ENCODE results near the gene ATOX1. TPM values are rescaled to one million over a fixed set of nuclear protein-coding genes. Genes with fewer than 3 reads are reported as not detected.
A peak's percentile ranks its signal among the peaks of the same experiment; 100 is the strongest.

ATOX1 gene
- total RNA-seq, 4 donors from 2014 or later: 56.0 to 109 (median 74.5) TPM

DNA sequence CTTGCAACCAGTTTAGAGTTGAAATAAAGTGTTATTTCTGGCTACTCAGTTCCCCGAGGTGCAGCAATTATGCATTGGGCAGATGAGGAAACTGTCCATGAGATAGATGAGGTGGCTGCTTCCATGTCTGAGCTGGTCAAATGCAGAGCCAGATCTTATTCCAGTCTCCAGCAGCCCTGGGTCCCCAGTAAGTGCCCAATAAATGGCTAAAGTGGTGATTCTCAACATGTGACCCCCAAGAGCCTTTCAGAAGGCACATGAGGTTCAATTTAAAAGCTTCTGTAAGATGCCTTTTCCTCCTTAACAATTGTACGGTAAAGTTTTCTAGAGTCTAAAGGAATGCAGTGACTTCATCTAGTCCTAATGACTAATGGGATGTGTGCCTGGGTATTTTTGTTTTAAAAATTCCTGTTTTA, 17.5 kb downstream of the ATOX1 start:
- intact Hi-C loops (cut with DNase I): loop anchor here (5.0 to 10.0 kb wide), 2 partner anchors 79 to 296 kb away; partner anchors contain the start of gene SLC36A1
- WGBS, 2 donors: 35 to 46% methylated on average over 2 of the region's 2 CpGs
- Histone ChIP-seq H3K9me3 (no peaks in the 10 kb centered on the region), H3K27me3 (no peaks in the 10 kb centered on the region), H3K36me3 (peaks cover 0 to 36% (median 0%) of the 10 kb centered on the region in 3 donors), H3K27ac (peak overlapping the region in 3 of 4 donors; percentile 59 to 80 (median 78)), H3K4me1 (peaks cover 16 to 53% (median 33%) of the 10 kb centered on the region in 3 donors), H3K4me3 (peak overlapping the region in 1 of 4 donors; percentile 10)
- no peak for TF ChIP-seq POLR2A (IDR thresholded peaks at IDR 0.05)
- TF ChIP-seq, protein P1, sequence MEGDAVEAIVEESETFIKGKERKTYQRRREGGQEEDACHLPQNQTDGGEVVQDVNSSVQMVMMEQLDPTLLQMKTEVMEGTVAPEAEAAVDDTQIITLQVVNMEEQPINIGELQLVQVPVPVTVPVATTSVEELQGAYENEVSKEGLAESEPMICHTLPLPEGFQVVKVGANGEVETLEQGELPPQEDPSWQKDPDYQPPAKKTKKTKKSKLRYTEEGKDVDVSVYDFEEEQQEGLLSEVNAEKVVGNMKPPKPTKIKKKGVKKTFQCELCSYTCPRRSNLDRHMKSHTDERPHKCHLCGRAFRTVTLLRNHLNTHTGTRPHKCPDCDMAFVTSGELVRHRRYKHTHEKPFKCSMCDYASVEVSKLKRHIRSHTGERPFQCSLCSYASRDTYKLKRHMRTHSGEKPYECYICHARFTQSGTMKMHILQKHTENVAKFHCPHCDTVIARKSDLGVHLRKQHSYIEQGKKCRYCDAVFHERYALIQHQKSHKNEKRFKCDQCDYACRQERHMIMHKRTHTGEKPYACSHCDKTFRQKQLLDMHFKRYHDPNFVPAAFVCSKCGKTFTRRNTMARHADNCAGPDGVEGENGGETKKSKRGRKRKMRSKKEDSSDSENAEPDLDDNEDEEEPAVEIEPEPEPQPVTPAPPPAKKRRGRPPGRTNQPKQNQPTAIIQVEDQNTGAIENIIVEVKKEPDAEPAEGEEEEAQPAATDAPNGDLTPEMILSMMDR (IDR thresholded peaks at IDR 0.05): no peak
- DNase-seq: no peak

DNA sequence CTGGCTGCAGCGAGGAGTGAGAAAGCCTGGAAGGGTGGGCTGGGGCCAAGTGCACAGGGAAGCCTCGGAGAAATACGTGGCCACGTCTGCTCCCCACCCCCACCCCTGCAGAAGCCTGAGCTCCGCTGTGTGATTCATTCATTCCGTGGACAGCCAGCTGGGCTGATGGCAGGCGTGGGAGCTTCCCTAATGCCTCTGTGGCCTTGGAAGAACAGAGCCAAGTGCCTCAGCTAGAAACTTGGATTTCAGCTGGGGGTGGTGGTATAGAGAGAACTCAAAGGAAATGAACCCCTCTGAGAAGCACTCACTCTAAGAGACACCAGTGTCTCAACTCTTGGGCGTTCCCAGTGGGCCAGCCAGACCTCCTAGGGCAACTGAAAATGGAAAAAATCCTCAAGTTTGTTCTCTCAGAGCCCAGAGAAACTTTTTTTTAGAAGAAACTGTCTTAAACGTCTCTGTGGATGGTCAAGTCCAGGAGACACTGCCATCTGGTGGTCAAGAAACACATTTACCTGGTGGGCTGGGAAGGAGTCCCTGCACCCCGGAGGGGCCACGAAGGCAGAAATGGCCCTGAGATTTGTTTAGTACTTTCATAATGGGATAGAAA, 18.0 kb downstream of the ATOX1 start:
- H3K9me3 ChIP-seq: no peaks in the 10 kb centered on the region
- H3K4me3 ChIP-seq: peak overlapping the region in 1 of 4 donors; percentile 10
- H3K27ac ChIP-seq: peak overlapping the region; percentile 51 to 80 (median 68)
- DNase-seq: no peak
- H3K36me3 ChIP-seq: peaks cover 0 to 32% (median 0%) of the 10 kb centered on the region in 3 donors
- intact Hi-C loops (cut with DNase I): loop anchor here (5.0 to 10.0 kb wide), 2 partner anchors 78 to 296 kb away; partner anchors contain the start of gene SLC36A1
- no peaks in the 10 kb centered on the region for H3K27me3 ChIP-seq
- no peak for TF ChIP-seq POLR2A (IDR thresholded peaks at IDR 0.05)
- TF ChIP-seq, protein P1 (IDR thresholded peaks at IDR 0.05): peak; percentile 78 to 93 (median 88)
- H3K4me1 ChIP-seq: peaks cover 16 to 48% (median 28%) of the 10 kb centered on the region in 3 donors
- WGBS, 2 donors: 15 to 16% methylated on average over 10 of the region's 11 CpGs

DNA sequence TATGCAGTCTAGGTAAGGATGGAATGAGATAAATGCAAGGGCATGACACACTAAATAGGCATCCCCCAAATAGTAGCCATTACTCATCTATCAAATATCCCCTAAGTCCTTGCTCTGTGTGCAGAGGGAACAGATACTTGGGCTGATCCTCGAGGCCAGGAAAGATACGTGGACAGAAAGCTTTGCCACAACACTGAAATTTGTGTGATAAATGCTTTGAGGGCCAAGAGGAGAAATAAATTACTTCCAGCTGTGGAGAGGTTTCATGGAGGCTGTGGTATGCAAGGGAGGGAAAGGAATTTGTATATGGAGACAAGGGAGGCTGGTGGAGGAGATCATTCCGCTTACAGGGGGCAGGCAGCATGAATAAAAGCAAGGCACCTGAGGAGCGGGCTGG, 18.5 kb downstream of the ATOX1 start:
- no peak for DNase-seq
- peak overlapping the region in 3 of 4 donors; percentile 59 to 80 (median 78) for H3K27ac ChIP-seq
- H3K27me3 ChIP-seq: no peaks in the 10 kb centered on the region
- TF ChIP-seq POLR2A (IDR thresholded peaks at IDR 0.05): no peak
- TF ChIP-seq, protein P1 (IDR thresholded peaks at IDR 0.05): no peak
- peak overlapping the region in 1 of 4 donors; percentile 10 for H3K4me3 ChIP-seq
- no peaks in the 10 kb centered on the region for H3K9me3 ChIP-seq
- intact Hi-C loops (cut with DNase I): loop anchor here (5.0 to 10.0 kb wide), 2 partner anchors 78 to 295 kb away; partner anchors contain the start of gene SLC36A1
- 56 to 65% methylated on average over 4 of the region's 4 CpGs for WGBS, 2 donors
- peaks cover 0 to 31% (median 0%) of the 10 kb centered on the region in 3 donors for H3K36me3 ChIP-seq
- peaks cover 12 to 43% (median 23%) of the 10 kb centered on the region in 3 donors for H3K4me1 ChIP-seq

DNA sequence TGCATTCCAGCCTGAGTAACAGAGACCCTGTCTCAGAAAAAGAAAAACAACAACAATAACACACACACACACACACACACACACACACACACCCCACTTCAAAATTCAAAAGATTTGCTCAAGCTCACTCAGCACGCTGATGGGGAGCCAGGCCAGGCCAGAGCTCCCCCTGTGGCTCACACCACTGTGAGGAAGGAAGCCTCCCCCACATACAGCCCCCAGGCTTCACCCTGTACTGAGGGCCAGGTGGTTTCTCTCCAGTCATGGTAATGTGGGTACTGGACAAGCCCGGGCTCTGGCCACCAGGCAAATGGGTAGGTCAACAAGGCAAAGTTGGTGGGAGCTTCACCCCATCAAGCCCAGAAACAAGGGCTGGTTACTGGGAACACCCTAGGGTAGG, 19.0 kb downstream of the ATOX1 start:
- TF ChIP-seq, protein P1 (IDR thresholded peaks at IDR 0.05): no peak
- no peak for TF ChIP-seq POLR2A (IDR thresholded peaks at IDR 0.05)
- Histone ChIP-seq H3K36me3 (peaks cover 0 to 26% (median 0%) of the 10 kb centered on the region in 3 donors), H3K27ac (peak overlapping the region; percentile 12 to 80 (median 68)), H3K4me3 (no peak overlapping the region), H3K9me3 (no peaks in the 10 kb centered on the region), H3K27me3 (no peaks in the 10 kb centered on the region), H3K4me1 (peaks cover 9 to 38% (median 20%) of the 10 kb centered on the region in 3 donors)
- 80% methylated on average over 1 to 2 of the region's 2 CpGs for WGBS, 2 donors
- intact Hi-C loops (cut with DNase I): no loop called here
- DNase-seq: no peak

DNA sequence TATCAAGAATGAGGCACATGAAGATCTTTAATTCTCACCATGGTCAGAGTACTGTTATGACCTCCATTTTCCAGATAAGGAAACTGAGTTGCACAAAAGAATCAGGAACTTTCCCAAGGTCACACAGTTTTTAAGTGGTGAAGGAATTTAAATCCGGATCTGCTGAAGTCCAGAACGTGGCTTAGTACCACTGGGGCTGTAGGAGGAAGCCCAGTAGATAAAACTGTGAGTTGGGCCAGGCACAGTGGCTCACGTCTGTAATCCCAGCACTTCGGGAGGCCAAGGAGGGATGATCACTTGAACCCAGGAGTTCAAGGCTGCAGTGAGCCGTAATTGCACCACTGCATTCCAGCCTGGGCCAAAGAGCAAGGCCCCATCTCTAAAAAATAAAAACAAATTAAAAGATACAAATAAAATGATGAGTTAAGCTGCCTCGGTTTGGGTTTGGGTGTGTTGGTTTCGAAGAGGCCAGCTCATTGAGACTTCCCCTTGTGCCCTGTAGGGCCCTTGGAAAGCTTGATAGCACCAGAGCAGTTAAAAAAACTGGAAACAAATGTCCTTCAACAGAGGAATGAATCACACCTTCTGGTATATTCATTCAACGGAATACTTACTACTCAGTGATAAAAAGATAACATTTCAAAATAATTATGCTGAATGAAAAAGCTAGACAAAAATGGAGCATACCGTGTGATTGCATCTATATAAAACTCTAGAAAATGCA, 20.1 kb downstream of the ATOX1 start:
- intact Hi-C loops (cut with DNase I): no loop called here
- no peak for DNase-seq

More for the DNA sequence above, 20.1 kb downstream of the ATOX1 start:
- 68 to 74% methylated on average over 8 to 9 of the region's 9 CpGs for WGBS, 2 donors
- Histone ChIP-seq H3K36me3 (peaks cover 0 to 15% (median 0%) of the 10 kb centered on the region in 3 donors), H3K4me1 (peaks cover 9 to 35% (median 20%) of the 10 kb centered on the region in 3 donors), H3K27ac (no peak overlapping the region), H3K27me3 (no peaks in the 10 kb centered on the region), H3K9me3 (no peaks in the 10 kb centered on the region), H3K4me3 (no peak overlapping the region)
- TF ChIP-seq, protein P1 (IDR thresholded peaks at IDR 0.05): no peak
- TF ChIP-seq POLR2A (IDR thresholded peaks at IDR 0.05): no peak

Data from esophagus squamous epithelium (tissue), 5 donors.